ENCODE data around the gene UBE2Q2. TPM values are rescaled to one million over a fixed set of nuclear protein-coding genes. Genes with fewer than 3 reads are reported as not detected.

The UBE2Q2 gene
- total RNA-seq, 1 donor from 2014 or later, result 29.0 TPM

GRCh38 chr15:75815811-75816719 is 27.2 kb upstream of the UBE2Q2 start:
- no peaks in the 10 kb centered on the region for H3K4me1 ChIP-seq
- intact Hi-C loops (cut with DNase I), result no loop called here
- no peak for ATAC-seq
- H3K9me3 ChIP-seq, result no peaks in the 10 kb centered on the region
- no peak overlapping the region for H3K27ac ChIP-seq
- no peaks in the 10 kb centered on the region for H3K27me3 ChIP-seq (ENCODE audit: low read depth)
- no peaks in the 10 kb centered on the region for H3K36me3 ChIP-seq
- no peak for TF ChIP-seq CTCF (IDR thresholded peaks at IDR 0.05)
- H3K4me3 ChIP-seq, result no peak overlapping the region
- DNase-seq, result no peak

- H3K27me3 ChIP-seq (ENCODE audit: low read depth), result no peaks in the 10 kb centered on the region
- no peaks in the 10 kb centered on the region for H3K4me1 ChIP-seq
- TF ChIP-seq CTCF (IDR thresholded peaks at IDR 0.05), result no peak
- intact Hi-C loops (cut with DNase I), result no loop called here
- DNase-seq (no peak), ATAC-seq (no peak)
- H3K4me3 ChIP-seq, result peak overlapping the region; percentile 26
- no peaks in the 10 kb centered on the region for H3K9me3 ChIP-seq
- no peaks in the 10 kb centered on the region for H3K36me3 ChIP-seq
- H3K27ac ChIP-seq, result peak overlapping the region; percentile 25
These were observed 25.9 kb upstream of the UBE2Q2 start for GRCh38 chr15:75817138-75817935.

GRCh38 chr15:75820206-75820605 is 23.0 kb upstream of the UBE2Q2 start:
- Histone ChIP-seq H3K4me3 (no peak overlapping the region), H3K9me3 (no peaks in the 10 kb centered on the region), H3K27me3 (ENCODE audit: low read depth) (no peaks in the 10 kb centered on the region), H3K36me3 (no peaks in the 10 kb centered on the region), H3K27ac (no peak overlapping the region), H3K4me1 (no peaks in the 10 kb centered on the region)
- DNase-seq (no peak), ATAC-seq (no peak)
- TF ChIP-seq CTCF (IDR thresholded peaks at IDR 0.05), result no peak
- intact Hi-C loops (cut with DNase I), result no loop called here

- Histone ChIP-seq H3K4me3 (no peak overlapping the region), H3K4me1 (no peaks in the 10 kb centered on the region), H3K9me3 (no peaks in the 10 kb centered on the region), H3K36me3 (no peaks in the 10 kb centered on the region), H3K27me3 (ENCODE audit: low read depth) (no peaks in the 10 kb centered on the region), H3K27ac (no peak overlapping the region)
- DNase-seq, result no peak
- intact Hi-C loops (cut with DNase I), result no loop called here
- ATAC-seq, result no peak
- TF ChIP-seq CTCF (IDR thresholded peaks at IDR 0.05), result no peak
These were observed 21.4 kb upstream of the UBE2Q2 start for GRCh38 chr15:75821786-75822345.

GRCh38 chr15:75822685-75823278 is 20.5 kb upstream of the UBE2Q2 start:
- Histone ChIP-seq H3K27ac (no peak overlapping the region), H3K9me3 (no peaks in the 10 kb centered on the region), H3K36me3 (no peaks in the 10 kb centered on the region), H3K27me3 (ENCODE audit: low read depth) (no peaks in the 10 kb centered on the region), H3K4me3 (no peak overlapping the region), H3K4me1 (no peaks in the 10 kb centered on the region)
- ATAC-seq (no peak), DNase-seq (no peak)
- TF ChIP-seq CTCF (IDR thresholded peaks at IDR 0.05), result no peak
- intact Hi-C loops (cut with DNase I), result no loop called here

Data from lower lobe of right lung (tissue), 2 donors.